ENCODE results near the gene MTOR.

MTOR gene

DNA sequence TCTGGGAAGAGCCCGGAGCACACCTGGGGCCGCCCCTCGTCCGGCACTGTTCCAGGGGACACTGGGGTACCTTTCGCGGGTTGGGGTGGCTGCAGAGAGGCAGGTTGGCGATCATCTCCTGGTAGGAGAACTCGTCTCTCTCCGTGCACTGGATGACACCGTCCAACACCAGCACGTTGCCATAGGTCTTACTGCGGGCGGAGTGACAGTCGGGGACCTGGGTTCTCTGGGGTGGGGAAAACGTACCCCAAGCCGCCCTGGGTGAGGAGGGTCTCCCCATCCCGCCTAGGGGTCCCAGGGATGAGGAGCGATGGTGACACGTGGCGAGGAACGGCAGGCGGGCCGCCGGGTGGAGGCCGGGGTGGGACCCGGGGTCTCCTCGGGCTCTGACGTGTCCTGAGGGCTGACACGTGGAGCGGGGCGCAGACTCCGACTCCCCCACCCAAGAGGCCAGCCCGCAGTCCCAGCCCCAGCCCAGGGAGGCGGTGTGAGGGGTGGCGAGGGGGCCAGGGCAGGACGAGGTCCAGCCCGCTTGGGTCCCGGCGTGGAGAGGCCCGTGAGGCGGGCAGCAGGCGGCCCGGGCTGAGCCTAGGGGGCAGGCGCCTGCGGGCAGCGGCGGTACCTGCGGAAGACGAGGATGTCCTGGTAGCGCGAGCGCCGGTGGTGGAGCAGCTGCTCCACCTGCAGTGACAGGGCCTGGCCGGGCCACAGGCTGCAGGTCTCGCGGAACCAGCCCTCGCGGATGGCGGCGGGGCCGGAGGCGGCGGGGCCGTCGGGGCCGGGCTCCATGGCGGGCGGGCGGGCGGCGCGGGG is 203.0 kb downstream of the MTOR start:
- peak; percentile 71 for DNase-seq

DNA sequence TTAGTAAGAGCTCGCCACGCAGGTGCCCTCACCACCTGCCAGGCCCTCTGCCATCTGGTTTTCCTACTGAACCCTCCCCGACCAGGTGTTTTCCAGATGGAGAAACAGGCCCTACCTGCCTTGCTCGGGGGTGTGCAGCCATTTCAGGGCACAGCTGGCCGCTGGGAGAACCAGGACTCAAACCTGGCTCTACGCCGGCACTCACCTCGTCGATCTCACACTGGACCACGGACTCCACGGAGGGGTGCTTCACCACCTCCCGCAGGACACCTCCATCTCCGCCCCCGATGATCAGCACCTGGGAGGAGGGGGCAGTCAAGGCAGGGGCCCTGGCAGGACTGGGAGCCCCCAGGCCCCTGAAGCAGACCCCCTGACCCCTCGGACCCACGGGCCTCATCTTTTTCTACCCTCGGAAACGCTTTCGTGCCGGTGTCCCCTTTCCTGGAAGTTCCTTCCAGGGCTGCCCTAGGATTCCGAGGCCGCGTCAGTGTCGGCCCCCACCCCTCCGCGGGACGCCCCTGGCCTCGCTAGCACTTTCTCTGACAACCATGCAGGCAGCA is 203.7 kb downstream of the MTOR start:
- DNase-seq = no peak

DNA sequence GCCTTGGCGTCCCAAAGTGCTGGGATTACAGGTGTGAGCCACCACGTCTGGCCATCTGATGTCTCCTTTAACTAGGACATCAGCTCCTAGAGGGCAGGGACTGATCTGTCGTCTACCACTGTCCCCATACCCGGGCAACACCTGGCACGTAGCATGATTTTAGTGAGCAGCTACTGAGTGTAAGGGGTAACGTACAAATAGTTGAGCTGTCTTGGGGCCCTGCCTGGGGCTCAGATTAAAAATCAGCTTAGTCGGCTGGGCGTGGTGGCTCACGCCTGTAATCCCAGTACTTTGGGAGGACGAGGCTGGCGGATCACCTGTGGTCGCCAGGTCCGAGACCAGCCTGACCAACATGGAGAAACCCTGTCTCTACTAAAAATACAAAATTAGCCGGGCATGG is 204.3 kb downstream of the MTOR start:
- DNase-seq = no peak

DNA sequence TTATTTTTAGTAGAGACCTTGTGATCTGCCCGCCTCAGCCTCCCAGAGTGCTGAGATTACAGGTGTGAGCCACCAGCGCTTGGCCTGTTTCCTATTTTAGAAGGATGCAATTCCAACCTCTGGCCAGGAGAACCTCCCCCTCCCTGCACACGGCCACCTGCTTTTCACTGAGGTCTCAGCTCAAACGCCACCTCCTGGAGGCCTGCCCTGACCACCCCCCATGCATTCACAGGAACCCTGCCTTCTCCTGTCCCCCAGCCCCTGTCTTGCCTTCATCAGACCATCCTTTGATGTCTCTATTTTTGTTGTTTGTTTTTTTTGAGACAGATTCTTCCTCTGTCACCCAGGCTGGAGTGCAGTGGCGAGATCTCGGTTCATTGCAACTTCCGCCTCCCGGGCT is 204.9 kb downstream of the MTOR start:
- no peak for DNase-seq
